Measurements from ENCODE around the gene PDSS1.

PDSS1 gene

GRCh38 chr10:26728957-26729356, 31.5 kb downstream of the PDSS1 start:
- TF ChIP-seq CTCF (IDR thresholded peaks at IDR 0.05; ENCODE audit: low read depth, low read length), result 0 out of 2 replicates have a peak, but pooled peaks have one; percentile 8
- H3K4me3 ChIP-seq (ENCODE audit: low read depth, low read length), result no peak overlapping the region

- TF ChIP-seq CTCF (IDR thresholded peaks at IDR 0.05; ENCODE audit: low read depth, low read length), result no peak
- no peak overlapping the region for H3K4me3 ChIP-seq (ENCODE audit: low read depth, low read length)
Observed at GRCh38 chr10:26729395-26729794, 31.9 kb downstream of the PDSS1 start.

GRCh38 chr10:26730552-26730951, 33.1 kb downstream of the PDSS1 start:
- H3K4me3 ChIP-seq (ENCODE audit: low read depth, low read length), result no peak overlapping the region
- no peak for TF ChIP-seq CTCF (IDR thresholded peaks at IDR 0.05; ENCODE audit: low read depth, low read length)

- no peak for TF ChIP-seq CTCF (IDR thresholded peaks at IDR 0.05; ENCODE audit: low read depth, low read length)
- H3K4me3 ChIP-seq (ENCODE audit: low read depth, low read length), result no peak overlapping the region
Observed at GRCh38 chr10:26733750-26734568, 36.5 kb downstream of the PDSS1 start.

- no peak overlapping the region for H3K4me3 ChIP-seq (ENCODE audit: low read depth, low read length)
- TF ChIP-seq CTCF (IDR thresholded peaks at IDR 0.05; ENCODE audit: low read depth, low read length), result no peak
Observed at GRCh38 chr10:26735435-26735834, 37.9 kb downstream of the PDSS1 start.

- TF ChIP-seq CTCF (IDR thresholded peaks at IDR 0.05; ENCODE audit: low read depth, low read length), result no peak
- H3K4me3 ChIP-seq (ENCODE audit: low read depth, low read length), result no peak overlapping the region
Observed at GRCh38 chr10:26737730-26738129, 40.2 kb downstream of the PDSS1 start.

- no peak overlapping the region for H3K4me3 ChIP-seq (ENCODE audit: low read depth, low read length)
- no peak for TF ChIP-seq CTCF (IDR thresholded peaks at IDR 0.05; ENCODE audit: low read depth, low read length)
Observed at GRCh38 chr10:26738301-26738911, 40.9 kb downstream of the PDSS1 start.
